NCI-H82 treated with DMSO at 0.1 percent for 48 hours (cell line): ENCODE results near the gene SIVA1.

Experiments
- DNase-seq: peaks from one replicate; lab custom pipeline; 2025; ENCODE audit not compliant: unreplicated experiment; lab: John Stamatoyannopoulos, UW

The SIVA1 gene

DNA sequence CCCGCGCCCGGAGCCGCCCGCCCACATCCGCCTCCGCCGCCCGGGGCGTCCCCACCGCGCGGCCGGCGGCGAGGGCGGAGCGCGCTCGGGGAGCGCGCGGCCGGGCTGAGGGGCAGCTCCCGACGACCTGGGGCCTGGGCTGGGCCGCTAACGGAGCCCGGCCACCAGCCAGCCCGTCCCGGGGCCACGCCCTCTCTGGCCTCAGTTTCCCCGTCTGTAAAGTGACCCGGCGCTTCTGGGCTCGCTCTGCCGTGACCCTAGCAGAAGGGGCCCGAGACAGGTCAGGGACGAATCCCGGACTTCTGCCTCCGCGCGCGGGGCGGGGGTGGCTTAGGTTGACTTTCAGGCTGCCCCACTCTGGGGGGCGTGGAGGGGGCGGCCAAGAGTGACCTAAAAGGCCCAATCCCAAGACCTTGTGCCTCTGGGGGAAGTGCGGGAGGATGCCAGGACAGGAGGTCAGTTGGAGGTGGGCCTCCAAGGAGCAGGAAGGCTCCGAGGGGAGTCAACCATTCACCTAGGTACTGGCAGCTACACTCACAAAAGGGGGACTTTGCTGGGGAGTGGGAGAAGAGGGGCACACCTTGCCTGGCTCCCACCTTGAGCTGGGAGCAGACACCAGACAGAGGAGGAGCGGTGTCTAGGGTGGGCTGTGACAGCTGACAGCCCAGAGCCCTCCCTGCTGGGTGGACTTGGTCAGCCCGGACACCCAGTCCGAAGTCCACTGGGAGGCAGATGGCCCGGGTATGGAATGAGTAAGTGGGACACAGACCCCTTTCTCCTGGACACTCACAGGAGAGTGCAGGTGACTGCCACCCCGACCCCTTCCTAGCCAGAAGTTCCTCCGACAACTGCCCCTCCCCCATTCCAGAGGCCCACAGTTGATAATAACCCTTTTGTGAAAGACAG lies 43.1 kb downstream of the SIVA1 start:
- DNase-seq = no peak

DNA sequence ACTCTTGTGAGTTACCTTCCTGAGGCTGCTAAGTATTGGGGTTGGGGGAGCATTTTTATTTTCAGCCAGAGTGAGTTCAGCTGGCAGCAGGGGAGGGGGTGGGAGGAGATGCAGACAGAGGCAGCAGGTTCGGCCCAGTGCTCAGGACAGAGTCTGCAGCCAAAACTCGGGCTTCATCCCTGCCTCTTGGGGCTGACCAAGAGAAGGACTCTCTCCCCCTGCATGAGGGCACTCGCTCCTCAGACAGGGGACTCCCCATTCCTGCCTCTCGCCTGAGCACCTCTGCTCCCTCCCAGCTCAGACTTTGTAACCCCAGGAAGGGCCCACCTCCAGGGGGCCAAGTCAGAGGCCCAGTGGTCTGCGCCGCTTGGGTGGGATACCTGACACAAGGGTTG lies 43.7 kb downstream of the SIVA1 start:
- DNase-seq = no peak

DNA sequence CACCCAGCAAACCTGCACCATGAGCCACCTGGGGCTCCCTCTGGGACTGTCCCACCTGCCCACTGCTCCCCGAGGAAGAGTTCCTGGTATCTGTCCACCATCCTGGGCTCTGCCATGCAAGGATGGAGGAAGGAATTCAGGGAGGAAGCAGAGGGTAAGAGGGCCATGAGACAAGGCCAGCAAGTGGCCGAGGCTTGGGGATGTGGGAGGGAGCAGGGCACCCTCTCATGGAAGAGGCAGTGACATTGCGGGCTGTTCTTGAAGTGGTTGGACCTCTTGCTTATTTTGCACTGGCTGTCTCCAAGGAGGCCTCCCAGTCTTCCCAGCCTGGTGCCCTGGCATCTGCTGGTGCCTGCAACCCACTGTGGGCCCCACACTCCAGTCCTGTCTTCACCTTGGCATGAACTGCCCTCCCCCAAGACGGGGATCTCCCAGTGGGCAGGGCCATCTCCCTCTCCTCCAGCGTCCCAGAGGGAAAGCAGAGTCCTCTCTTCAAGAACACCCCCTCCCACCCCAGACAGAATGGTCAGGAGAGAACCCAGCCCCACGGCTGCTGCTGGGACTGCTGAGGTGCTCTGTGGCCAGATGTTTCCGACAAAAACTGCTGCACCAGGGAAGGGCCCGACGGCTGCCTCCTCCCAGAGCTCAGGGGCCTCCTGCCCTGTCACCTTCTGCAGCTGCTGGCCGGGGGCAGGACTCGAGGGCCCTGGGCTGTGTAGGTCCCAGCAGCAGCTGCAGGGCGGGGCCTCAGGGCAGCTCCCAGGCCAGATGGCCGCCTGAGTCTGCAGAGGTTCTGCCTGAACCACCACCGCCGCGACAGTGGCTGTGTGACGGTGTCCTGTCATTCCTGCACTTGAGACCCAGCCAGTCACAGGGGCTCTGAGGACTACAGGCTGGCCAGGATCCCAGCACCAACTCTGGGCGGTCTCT lies 44.4 kb downstream of the SIVA1 start:
- DNase-seq = no peak

DNA sequence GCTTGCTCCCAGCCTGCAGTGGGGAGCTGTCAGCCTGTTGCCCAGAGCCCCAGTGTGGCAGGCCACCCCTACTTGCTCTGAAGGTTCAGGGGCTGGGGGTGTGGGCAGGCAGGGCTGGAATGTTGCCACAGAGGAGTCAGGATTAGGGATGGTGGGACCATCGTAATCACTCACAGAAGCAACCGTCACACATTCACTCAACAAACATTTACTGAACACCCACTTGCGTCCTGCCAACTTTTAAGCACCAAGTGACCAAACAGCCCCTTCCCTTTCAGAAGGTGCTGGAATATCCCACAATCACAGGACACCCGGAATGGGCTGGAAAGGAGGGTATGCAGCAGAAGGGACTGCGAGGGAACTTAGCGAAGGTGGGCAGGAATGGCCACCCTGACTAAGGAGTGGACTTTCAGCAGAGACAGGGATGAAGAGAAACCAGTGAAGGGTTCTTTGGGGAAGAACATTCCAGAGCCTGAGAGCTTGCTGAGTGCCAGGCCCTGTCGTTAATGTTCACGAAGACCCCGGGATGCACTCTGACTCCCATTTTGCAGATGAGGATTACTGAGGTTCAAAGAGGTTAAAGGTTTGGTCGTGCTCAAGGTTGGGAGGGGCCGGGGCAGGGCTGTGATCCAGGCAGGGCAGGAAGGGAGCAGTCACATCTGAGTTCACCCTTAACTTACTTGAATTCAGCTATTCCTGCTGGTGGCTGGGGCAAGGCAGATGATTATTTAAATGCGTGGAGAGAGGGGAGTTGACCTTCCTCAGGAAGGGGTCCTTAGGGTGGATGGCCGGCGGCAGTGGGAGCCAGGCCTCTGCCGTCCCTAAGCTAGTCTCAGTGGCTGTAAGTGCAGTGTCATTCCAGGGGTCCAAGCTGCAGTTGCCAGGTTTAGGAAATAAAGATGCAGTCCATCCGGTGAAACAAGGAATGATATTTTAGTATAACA lies 45.6 kb downstream of the SIVA1 start:
- no peak for DNase-seq

DNA sequence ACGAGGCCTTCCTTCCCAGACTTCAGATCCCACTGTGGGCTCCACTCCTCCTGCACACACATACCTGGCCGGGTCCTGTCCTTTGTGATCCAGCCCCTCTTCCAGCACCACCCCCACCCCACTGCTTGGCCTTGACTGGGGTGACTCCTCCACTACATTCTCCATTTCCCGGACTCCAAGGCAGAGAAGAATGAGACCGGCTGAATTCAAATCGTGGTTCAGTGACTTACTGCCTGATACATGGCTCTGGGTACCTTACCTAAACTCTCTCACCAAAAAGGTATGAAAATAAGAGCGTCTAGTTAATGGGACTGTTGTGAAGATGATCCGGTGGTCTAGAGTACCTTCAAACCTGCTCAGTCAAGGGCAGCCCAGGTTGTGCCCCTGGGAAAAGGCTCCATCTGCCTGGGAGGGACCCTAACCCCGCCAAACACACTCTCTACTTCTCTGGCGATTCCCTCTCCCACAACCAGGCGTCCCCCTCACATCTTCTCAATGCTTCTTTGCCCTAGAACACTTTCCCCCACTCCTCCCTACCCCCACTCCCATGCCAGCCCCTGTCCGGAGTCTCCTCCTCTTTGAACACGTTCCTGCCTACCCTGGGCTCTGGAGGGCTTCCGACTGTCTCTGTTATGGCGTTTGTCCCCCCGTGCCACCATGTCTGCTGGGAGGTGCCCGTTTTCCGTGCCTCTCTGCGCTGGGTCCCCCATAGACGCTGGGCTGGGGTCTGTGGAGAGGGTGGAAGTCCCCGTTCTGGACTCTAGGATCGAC lies 46.5 kb downstream of the SIVA1 start:
- no peak for DNase-seq

DNA sequence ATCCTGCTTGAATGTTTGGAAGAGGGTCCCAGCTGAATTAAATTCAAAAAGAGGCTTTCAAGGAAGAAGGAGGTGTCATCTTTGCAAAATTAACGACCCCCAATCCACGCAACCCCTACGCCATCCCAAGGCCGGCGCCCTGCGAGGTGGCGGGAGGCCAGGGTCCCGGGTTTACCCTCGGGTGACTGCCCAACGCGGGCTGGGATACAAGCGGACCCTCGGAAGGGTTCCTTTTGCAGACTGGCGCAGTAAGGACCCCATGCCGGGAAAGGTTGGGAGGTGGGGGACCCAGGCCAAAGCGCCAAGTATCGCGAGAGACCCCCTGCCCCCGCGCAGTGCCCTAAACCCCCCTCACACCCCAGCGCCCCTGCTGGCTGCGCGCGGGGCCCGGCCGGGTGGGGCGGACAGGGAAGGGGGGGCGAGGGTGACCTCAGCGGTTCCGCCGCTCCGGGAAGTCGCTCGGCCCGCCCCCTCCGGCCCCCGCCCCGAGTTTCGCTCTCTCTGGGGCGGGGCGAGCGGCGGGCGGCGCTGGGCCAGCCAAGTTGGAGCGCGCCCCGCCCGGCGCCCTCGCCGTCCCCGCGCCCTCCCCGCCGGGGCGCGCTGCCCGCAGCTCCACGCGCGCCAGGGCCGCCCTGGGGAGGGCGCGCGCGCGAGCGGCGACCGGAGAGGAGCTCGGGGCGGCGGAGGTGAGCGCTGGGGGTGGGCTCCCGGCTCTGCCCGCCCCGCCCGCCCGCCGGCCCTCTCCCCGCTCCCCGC lies 47.2 kb downstream of the SIVA1 start:
- no peak for DNase-seq

DNA sequence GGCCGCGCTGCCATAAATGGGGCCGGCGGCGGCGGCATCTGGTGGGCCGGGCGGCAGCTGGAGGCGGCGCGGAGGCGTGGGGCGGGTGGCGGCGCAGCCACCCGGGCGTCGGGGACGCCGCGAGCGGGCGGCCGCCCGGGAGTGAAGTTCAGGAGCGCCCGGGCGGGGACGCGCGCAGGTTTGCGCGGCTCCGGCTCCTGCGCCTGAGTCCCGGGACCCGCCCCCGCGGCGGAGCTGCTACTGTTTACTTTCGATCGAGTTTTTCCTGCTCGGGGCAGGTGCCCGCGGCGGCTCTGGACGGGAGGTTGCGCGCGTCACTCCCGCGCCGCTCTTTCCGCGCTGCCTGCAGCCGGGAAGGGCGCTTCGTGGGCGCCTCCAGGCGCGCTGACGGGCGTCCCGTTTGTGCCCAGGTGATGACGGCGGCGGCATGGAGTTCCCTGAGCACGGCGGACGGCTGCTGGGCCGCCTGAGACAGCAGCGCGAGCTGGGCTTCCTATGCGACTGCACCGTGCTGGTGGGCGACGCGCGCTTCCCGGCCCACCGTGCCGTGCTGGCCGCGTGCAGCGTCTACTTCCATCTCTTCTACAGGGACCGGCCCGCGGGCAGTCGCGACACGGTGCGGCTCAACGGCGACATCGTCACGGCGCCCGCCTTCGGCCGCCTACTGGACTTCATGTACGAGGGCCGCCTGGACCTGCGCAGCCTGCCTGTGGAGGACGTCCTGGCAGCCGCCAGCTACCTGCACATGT lies 48.0 kb downstream of the SIVA1 start, which contains the start of gene ZBTB42:
ZBTB42 (plus strand) TSS at position 331 of the 749 bp plus-strand sequence; CDS start at position 428, 97 bp downstream.
- DNase-seq = no peak

DNA sequence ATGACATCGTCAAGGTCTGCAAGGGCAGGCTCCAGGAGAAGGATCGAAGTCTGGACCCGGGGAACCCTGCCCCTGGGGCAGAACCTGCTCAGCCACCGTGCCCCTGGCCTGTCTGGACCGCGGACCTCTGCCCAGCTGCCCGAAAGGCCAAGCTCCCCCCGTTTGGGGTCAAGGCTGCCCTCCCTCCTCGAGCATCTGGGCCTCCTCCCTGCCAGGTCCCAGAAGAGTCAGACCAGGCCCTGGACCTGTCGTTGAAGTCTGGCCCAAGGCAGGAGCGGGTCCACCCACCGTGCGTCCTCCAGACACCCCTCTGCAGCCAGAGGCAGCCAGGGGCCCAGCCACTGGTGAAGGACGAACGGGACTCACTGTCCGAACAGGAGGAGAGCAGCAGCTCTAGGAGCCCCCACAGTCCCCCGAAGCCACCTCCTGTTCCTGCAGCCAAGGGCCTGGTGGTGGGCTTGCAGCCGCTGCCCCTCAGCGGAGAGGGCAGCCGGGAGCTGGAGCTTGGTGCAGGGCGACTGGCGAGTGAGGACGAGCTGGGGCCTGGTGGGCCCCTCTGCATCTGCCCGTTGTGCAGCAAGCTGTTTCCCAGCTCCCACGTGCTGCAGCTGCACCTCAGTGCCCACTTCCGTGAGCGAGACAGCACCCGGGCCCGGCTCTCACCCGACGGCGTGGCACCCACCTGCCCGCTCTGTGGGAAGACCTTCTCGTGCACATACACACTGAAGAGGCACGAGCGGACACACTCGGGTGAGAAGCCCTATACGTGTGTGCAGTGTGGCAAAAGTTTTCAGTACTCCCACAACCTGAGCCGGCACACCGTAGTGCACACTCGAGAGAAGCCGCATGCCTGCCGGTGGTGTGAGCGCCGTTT lies 48.8 kb downstream of the SIVA1 start:
- DNase-seq = no peak

DNA sequence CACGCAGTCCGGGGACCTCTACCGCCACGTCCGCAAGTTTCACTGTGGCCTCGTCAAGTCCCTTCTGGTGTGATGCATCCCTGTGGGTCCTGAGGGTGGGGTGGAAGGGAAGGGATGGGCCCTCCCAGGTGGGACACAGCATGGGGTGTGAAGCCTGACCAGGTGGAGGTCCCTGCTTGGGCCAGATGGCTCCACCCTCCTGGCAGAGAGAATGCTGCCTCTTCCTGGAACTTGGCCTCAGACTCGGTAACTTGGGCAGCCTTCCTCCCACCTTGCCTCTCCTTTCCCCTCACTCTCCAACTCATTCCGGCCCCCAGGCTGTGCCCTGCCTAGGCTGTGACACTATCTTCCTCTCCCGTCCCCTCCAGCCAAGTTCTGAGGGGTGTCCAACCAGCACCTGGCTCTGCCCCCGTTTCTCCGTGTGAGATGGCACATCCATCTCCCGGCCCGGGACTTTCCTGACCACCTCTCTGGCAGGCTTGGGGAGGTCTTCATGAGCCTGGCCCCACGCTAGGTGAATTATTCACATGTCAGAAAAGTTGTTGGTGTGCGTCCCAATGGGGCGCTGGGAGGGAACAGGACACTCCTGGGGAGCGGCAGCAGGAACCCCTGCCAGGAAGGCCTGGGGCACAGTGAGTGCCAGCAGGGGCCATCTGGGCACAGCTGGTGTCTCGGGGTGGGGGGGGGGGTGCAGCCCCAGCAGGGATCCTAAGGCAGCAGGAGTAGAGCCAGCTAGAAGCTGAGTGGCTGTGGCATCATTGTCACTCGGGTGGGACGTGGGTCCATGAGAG lies 49.6 kb downstream of the SIVA1 start:
- DNase-seq = no peak

DNA sequence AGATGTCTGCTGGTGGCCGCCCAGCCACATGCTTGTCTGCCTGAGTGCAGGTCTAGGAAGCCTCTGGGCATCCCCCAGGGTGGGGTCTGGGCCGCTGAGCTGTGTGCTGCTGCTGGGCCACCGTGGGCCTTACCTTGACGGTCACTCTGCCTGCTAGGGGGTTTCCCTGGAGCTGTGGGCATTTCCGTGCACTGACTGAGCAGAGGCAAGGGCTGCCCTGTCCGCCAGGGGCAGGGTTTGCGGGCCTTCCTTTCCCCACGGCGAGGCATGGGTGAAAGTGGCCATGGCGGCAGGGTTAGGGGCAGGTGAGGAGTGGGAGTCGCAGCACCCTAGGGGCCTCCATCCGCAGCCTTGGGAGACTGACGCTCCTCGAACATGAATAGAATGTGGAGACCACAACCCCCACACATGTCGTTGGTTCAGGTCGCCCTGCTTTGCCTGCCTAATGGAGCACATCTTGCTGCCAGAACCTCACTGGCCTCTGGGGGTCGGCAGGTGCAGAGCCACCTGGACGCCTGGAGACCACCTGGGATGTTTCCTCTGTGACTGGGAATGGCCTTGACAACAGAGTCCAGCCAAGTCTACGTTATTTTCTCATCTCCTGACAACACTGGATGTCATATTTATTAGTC lies 50.4 kb downstream of the SIVA1 start:
- no peak for DNase-seq

DNA sequence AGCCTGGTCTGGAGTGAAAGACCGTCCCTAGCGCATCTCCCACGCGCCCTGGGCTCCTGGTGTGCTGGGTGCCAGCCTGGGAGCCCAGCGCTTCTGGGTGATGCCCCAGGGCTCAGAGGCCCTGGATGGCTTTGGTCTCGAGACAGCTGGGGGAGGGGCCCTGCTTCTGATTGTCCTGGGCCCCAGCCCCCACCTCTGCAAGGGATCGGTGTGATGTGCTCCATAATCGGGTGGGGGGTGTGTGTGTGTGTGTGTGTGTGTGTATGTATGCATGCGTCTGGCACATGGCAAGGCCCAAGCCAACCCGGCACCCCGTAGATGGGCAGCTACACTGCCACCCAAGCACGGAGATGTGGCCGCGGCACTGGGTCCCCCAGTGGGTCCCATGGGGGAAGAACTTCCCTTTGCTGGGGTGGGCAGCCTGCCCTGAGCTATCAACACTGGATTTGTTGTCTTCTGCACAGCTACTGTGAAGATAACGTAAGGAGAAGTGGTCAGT lies 51.0 kb downstream of the SIVA1 start:
- DNase-seq = no peak

DNA sequence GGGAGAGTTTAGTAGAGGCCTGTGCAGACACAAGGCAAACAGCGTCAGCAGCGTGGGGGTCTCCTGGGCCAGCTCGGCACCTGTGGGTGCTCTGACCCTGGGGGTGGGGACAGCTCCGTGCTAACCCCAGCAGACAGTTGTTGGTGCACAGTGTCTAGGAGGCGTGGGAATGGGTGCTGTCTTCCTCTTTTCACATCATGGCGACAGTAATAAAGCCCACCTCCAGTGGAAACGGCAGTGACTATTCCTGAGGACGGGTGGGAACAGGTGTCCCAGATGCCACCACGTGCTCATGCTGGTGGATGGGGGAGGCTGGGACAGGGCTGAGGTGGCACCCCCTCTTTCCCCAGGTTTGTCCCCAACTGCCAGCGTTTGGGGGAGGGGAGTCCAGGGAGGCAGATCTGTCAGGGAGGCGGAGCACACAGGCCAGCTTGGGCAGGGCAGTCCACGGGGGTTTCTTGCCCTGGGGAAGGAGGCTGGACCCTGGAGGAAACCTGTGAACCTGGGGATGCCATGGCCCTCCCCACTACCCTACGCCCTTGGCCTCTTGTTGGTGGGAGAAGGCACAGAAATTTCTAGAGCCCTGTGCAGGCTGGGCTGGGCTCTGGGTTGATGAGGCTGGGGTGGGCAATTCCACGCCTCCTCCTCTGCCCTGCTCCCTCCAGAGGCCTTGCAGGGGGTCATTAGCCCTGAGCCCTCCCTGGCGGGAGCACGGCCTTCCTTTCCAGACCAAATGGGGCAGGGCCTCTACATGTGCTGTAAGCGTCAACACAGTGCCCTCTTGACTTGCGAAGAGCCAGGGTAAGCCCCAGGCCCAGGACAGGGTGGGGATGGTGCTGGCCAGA lies 51.8 kb downstream of the SIVA1 start:
- no peak for DNase-seq

DNA sequence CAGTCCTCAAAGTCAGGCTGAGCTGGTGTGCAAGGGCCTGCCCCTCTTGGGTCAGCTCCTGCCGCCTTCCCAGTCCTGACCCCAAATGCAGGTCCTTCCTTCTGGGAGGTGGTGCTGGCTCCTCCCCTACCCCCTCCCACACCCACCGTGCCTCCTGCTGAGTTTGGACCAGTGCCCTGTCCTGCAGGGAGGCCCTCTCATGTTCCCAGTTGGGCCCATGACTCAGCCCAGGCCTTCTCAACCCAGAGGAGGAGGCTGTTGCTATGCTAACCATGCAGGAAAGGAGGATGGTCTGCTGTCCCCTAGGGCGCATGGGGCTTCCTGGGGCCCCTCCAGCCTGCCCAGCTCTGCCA lies 52.4 kb downstream of the SIVA1 start:
- no peak for DNase-seq

DNA sequence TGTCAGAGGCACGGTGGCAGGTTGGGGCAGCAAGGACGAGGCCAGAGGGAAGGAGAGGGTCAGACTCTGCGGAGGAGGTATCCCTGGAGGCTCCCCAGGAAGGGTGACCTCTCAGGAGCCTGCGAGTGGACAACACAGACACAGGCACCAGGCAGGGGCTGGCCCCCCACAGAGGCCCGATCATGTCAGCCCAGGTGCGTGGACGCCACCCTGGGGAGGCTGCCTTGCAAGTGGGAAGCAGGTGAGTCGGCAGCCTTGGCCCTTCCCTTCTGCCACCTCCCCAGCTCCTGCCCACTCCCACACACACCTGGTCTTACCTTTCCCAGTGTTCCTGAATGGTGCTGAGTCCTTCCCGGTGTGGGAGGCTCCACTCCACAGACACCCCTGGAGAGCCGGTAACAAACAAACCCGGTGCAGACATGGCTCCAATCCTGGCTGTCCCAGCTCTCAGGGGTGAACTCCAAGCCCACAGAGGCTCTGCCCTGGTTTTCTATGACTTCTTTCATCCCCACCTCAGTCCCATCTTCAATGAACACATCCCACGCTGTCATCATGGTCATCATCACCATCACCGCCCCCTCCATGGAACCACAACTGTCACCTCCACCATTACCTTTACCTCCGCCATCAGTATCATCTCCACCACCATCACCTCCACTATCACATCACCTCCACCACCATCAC lies 53.1 kb downstream of the SIVA1 start:
- DNase-seq = no peak
